ENCODE data around the gene KIAA1614.
A peak's percentile ranks its signal among the peaks of the same experiment; 100 is the strongest.

Gene KIAA1614

DNA sequence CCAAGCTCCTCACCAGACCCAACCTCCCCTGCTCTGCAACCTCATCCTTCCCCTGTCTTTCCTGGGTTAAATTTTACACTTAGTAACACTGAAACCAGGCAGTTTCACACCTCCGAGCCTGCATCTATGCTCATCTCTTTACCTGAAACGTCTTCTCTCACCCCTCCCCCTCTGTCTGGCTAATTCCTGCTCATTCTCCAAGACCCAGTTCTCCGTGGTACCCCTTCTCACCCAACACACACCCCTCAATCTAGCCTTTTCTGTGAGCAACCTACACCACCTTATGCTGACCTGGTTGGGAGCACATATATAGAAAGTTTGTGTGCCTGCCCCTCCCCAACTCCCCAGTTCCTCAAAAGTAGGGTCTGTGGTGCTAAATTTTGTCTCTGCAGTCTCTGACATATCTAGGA, 3.7 kb upstream of the KIAA1614 start:
- no peak for DNase-seq

DNA sequence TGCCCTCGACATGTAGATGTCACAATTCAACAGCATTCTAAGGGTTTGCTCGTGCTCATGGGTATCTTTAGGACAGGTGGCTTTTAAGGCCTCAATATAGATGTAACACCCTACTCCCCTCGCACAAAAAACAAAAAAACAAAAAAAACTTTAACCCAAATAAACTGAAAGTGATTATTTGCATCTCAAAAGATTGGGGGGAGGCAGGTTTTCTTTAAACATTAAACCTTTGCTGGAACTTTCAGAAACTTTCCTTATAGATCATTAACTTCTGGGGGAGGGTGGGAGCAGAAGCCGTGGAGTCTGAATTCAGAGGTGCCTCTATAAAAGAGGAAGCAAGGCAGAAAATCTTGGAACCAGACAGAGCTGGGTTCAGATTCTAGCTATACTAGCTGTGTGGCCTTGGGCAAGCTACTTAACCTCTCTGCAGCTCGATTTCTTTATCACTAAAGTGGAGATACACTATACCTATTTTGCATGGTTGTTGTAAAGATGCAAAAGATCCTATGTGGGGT, 3.2 kb upstream of the KIAA1614 start:
- no peak for DNase-seq

GRCh38 chr1:180911640-180912191, 981 bp upstream of the KIAA1614 start:
- DNase-seq = peak; percentile 25

DNA sequence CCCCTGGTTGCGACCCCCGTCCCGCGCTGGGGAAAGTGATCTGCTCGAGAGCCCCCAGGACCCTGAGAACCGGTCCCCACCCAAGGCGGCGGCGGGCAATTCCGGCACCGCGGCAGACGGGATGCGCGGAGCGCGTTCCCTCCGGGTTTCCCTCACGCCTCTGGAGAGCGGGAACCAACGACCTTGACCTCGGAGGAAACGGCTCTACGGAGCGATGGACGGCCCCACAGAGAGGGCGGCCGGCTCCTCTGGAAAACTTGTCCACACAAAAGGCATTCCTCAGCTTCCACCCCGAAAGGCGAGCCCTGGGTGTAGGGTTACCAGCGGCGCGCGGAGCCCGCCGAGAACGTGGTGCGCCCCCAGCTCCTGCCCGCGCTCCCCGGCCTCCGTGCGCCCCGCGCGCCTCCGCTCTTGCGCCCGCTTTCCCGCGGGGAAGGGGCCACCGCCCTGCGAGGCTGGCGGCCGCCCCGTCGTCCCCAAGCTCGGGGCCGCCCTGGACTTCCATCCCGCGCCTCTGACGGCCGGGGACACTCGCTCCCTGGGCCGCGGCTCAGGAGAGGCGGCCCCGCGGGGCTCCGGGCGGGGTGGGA, 391 bp upstream of the KIAA1614 start:
- DNase-seq = no peak

GRCh38 chr1:180915426-180915965, 2.8 kb downstream of the KIAA1614 start:
- DNase-seq = no peak

DNA sequence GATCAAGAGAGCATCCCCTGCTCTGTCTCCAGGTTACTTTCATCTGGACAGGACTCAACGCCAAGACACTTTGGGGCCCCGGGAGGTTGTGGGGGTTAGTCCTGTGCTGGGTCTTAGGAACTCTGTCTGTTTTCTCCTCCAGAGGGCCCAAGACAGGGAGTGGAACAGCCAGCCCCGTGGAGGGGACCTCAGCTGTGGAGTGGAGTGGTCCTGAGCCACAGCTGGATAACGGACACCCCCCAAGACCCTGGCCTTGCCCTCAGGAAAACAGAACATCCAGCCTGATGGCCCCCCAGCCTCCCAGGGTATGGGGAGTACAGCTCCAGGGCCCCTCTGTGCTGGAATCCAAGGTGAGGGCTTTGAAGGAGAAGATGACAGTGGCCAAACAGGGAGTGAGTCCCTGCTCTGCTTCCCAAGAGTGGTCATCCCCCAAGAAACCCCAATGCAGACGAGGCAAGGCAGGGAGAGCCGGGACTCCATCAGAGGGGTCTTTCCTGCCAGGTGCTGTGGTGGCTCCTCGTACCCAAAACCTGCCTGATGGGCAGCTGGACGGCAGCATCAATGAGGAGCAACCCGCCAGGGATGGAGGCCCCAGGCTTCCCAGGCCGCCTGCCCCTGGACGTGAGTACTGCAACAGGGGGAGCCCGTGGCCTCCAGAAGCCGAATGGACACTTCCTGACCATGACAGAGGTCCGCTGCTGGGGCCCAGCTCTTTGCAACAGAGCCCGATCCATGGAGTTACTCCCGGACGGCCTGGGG, 3.5 kb downstream of the KIAA1614 start:
- no peak for DNase-seq

- no peak for DNase-seq
These were observed 4.1 kb downstream of the KIAA1614 start for GRCh38 chr1:180916771-180917170.

GRCh38 chr1:180917306-180918065, 4.8 kb downstream of the KIAA1614 start:
- DNase-seq = no peak

- DNase-seq = no peak
These were observed 5.8 kb downstream of the KIAA1614 start for GRCh38 chr1:180918519-180918918.

DNA sequence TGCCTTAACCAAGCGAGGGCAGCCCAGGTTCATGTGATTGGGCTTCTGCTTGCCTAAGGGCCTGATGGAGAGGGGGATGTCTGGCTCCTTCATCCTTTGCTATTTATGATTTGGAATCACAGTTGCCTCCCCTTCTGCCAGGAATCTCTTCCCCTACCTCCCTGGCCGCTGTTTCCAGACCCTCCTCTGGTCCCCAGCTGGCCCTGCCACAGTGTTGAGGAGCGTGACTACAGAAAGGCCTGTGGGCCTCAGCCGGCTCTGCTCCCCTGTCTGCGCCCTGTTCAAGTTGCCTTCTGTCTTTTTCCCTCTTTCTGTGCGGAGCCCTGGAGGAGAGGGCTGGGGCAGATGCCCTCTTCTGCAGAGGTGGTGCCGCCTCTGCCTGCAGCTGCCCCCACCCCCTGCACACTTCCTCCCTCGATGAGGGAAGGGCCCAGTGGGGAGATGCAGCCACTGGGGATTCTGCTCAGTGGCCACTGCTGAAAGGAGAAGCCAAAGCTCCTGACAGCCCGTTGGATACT, 6.5 kb downstream of the KIAA1614 start:
- no peak for DNase-seq

GRCh38 chr1:180920193-180920592, 7.5 kb downstream of the KIAA1614 start:
- DNase-seq = no peak

GRCh38 chr1:180920702-180921101, 8.0 kb downstream of the KIAA1614 start:
- DNase-seq = no peak

GRCh38 chr1:180921386-180921785, 8.7 kb downstream of the KIAA1614 start:
- no peak for DNase-seq

GRCh38 chr1:180921891-180922630, 9.4 kb downstream of the KIAA1614 start:
- DNase-seq = no peak

DNA sequence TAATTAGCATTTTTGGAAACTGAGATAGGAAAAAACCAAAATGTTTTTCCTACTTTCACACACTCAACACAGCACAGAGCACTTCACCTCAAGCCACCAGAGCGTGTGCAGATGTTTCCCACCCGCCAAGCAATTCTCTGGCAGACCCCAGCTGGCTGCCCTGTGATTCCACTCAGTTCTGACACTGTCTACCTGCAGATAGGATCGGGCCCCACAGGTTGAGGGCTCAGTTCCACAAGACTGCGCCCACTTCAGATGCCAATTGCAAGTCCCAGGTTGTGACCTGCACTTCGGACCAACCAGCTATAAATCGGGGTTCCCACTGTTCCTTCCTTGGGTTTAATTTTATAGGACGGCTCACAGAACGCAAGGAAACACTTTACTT, 9.9 kb downstream of the KIAA1614 start:
- DNase-seq = no peak

DNA sequence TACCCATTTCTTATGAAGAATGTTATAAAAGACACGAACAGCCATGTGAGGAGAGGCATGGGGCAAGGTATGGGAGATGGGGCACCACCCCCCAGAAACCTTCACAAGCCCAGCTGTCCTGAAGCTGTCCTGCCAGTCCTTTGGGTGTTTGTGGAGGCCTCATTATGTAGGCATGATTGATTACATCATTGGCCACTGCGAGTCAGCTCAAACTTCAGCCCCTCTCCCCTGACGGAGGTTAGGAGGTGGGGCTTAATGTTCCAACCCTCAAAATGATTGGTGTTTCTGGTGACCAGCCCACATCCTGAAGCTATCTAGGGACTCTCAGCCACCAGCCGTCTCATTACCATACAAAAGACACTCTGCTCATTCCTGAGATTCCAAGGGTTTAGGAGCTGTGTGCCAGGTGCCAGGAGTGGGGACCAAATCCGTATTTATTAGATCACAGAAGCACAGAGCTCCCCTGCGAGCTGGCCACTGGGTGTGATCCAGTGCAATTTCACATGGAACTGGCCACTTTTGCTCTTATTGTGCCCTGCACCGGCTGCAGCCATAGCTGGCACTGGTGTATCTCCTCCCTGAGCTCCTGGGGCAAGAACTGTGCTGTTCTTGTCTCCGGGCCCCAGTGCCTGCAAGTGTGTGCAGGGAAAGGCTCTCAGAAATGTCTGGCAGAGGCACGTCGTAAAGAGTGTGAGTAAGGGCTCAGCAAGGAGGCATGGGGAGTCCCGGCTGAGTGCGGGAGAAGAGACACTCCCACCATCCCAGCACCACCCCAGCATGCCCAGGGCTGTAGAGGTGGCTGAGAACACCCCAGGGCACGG, 10.5 kb downstream of the KIAA1614 start:
- no peak for DNase-seq

DNA sequence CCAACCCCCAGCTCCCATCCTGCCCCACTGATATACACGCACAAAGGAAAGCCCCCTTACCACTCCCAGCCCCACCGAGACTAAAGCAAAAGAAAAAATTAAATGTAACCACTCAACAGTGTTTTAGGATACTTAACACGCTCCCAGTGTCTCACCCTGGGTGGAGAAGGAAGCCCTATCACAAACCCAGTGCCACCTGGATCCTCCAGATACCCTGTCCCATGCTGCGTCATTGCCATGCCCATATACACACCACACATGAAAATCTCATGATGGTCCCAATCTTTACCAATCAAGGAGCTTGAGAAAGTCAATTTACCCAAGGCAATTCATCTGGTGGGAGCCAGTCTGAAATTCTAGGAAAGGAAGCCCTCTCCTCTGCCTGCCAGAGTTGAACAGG, 11.2 kb downstream of the KIAA1614 start:
- DNase-seq = no peak

- DNase-seq = no peak
These were observed 12.2 kb downstream of the KIAA1614 start for GRCh38 chr1:180924939-180925338.

DNA sequence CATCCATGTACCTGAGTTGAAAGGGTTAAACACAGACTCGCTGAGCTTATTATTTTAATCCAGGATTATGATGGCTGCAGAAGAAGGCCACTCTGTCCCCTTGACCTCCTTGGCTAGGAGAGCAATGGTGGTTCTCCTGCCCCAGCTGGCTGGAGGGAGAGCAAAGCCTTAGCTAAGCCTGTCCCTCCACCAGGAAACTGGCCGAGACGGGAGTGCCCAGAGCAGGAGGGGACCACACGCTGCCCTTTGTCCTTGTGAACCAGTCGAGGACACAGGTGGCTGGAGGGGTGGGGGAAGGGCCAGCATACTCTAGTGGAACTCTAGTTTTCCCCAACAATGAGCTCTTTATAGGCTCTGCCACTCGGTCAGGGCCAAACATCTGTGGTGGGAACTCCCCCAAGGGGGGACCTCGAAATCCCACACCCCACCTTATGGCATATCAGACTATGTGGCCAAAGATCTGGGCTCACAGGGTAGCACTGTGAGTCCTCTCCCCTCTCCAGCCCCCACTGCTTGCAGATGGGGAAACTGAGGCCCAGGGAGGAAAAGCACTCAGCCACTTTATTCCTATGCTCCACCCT, 12.9 kb downstream of the KIAA1614 start:
- no peak for DNase-seq

DNA sequence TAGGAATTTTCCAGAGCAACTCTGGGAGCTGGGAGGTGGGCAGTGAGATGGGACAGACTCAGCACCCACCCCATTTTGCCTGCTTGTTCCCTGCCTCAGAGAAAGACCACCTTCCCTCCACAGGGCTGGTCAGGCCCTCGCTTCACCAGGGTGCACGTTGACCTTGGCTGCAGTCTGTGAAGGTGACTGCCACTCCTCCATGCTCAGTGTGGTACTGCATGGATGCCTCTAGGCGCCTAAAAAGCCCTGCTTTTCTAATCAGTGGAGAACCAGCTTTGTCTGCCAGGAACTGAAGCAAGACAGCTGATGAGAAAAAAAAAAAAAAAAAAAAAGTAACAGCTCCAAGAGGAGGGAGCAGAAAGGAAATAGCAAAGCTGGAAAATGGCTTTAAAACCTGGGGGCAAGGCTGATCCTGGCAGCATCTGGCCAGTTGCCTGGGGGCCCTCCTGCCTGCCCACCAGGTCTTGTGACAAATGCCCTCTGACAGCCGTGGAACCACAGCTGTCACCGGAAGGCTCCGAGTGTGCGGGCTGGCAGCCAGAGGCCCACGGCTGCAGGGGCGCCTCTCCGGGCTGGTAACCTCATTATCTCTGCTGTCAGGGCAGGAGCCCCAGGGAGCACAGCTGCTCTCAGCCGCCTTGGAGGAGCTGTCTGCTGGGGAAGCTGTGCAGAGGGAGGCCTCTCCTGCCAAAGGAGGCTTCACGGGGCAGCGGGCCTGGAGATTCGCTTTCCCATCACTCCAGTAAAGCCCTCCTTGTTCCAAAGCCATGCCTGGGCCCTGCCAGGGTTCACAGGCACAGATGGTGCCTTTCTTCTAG, 13.7 kb downstream of the KIAA1614 start:
- DNase-seq = peak; percentile 92
